H1 (cell line): ENCODE data around the gene INO80. TPM values are rescaled to one million over a fixed set of nuclear protein-coding genes. Genes with fewer than 3 reads are reported as not detected.

ENCODE experiments used
- CTCF ChIA-PET: fragments of 300-600 bp; sonication (Branson Sonifier 250); formaldehyde crosslinking; loops from one replicate; lab custom pipeline; 2021; ENCODE audit not compliant: partially characterized antibody; lab: Charles Lee
- POLR2A ChIA-PET: fragments of 300-600 bp; sonication (Branson Sonifier 250); formaldehyde crosslinking; loops from one replicate; lab custom pipeline; 2021; ENCODE audit warnings: inconsistent platforms; ENCODE audit not compliant: partially characterized antibody; lab: Charles Lee
- DNase-seq, 2 experiments: peaks; one replicate each; pipeline versions ENCODE4 v3.0.0 to v3.0.0-alpha.2; 2010 to 2022; ENCODE audit warnings: low spot score in 2 of 2, low read depth in 1 of 2, mixed read lengths in 1 of 2
- FAIRE-seq: peaks from 2 replicates; lab custom pipeline; 2011; peaks lifted over from hg19 to GRCh38; lab: Jason Lieb, UNC
- H2AFZ ChIP-seq: 2 replicates; pipeline ENCODE4 v1.8.1; 2012; ENCODE audit warnings: low read length, inconsistent platforms
- H2AK5ac ChIP-seq: 2 replicates; pipeline ENCODE4 v1.6.1; 2013; ENCODE audit warnings: low read depth, low read length
- H2BK120ac ChIP-seq: replicated peaks from 2 replicates; pipeline ENCODE3; 2013; ENCODE audit warnings: low read depth, low read length, inconsistent platforms
- H2BK12ac ChIP-seq: 2 replicates; pipeline ENCODE4 v1.6.1; 2013; ENCODE audit warnings: low read depth, low read length
- H2BK15ac ChIP-seq: 2 replicates; pipeline ENCODE4 v1.6.1; 2013; ENCODE audit warnings: low read length
- H2BK20ac ChIP-seq: 2 replicates; pipeline ENCODE4 v1.6.1; 2013; ENCODE audit warnings: low read length
- H2BK5ac ChIP-seq: 2 replicates; pipeline ENCODE4 v1.6.1; 2013; ENCODE audit warnings: low read depth, low read length
- H3K14ac ChIP-seq: 2 replicates; pipeline ENCODE4 v1.6.1; 2013; ENCODE audit warnings: inconsistent platforms; ENCODE audit not compliant: insufficient read length
- H3K18ac ChIP-seq: 2 replicates; pipeline ENCODE4 v1.6.1; 2013; ENCODE audit warnings: low read length; ENCODE audit errors: extremely low read depth
- H3K23ac ChIP-seq: 2 replicates; pipeline ENCODE4 v1.6.1; 2013; ENCODE audit warnings: inconsistent platforms; ENCODE audit not compliant: insufficient read length
- H3K23me2 ChIP-seq: 2 replicates; pipeline ENCODE4 v1.6.1; 2013; ENCODE audit warnings: low read depth, low read length
- H3K27ac ChIP-seq: 2 replicates; pipeline ENCODE4 v1.6.1; 2011; ENCODE audit warnings: low read depth, low read length, inconsistent platforms
- H3K27me3 ChIP-seq, 4 experiments: replicated peaks in 1 of 4; 1 replicate in 1 of 4; 2 replicates in 3 of 4; pipeline versions ENCODE4 v1.6.1 to v1.8.1; 2011 to 2013; ENCODE audit warnings: low read length in 3 of 4, mild to moderate bottlenecking in 3 of 4, inconsistent platforms in 2 of 4, mixed read lengths in 2 of 4, moderate library complexity in 1 of 4; ENCODE audit not compliant: control insufficient read depth in 3 of 4, insufficient read depth in 3 of 4; ENCODE audit errors: extremely low read depth in 1 of 4
- H3K36me3 ChIP-seq, 4 experiments: 2 replicates each; pipeline versions ENCODE4 v1.6.1 to v1.8.1; 2011 to 2013; ENCODE audit warnings: mild to moderate bottlenecking in 4 of 4, low read length in 3 of 4, moderate library complexity in 2 of 4, control low read depth in 1 of 4, inconsistent platforms in 1 of 4; ENCODE audit not compliant: insufficient read depth in 4 of 4, control insufficient read depth in 2 of 4
- H3K4ac ChIP-seq: replicated peaks from 2 replicates; pipeline ENCODE3; 2013; ENCODE audit warnings: low read length, low read depth, mixed read lengths, inconsistent platforms; ENCODE audit not compliant: insufficient read length
- H3K4me1 ChIP-seq, 4 experiments: replicated peaks in 1 of 4; 1 replicate in 1 of 4; 2 replicates in 3 of 4; pipeline versions ENCODE4 v1.6.1 to v1.8.1; 2011 to 2013; ENCODE audit warnings: low read length in 3 of 4, inconsistent platforms in 2 of 4, mixed read lengths in 1 of 4; ENCODE audit not compliant: insufficient read depth in 4 of 4, control insufficient read depth in 3 of 4
- H3K4me2 ChIP-seq, 2 experiments: 2 replicates each; pipeline versions ENCODE4 v1.6.1 to v1.8.1; 2011 to 2013; ENCODE audit warnings: low read depth in 2 of 2, low read length in 2 of 2, control low read depth in 1 of 2, inconsistent platforms in 1 of 2, mild to moderate bottlenecking in 1 of 2; ENCODE audit not compliant: insufficient read depth in 1 of 2
- H3K4me3 ChIP-seq, 4 experiments: fragments of 200-600, 300-600 bp in 1 of 4; sonication (generic), shearing (Covaris generic), sonication (Bioruptor Twin) in 1 of 4; 2 replicates each; pipeline versions ENCODE4 v1.5.1 to v1.8.1; 2011 to 2016; ENCODE audit warnings: low read length in 4 of 4, low read depth in 3 of 4, control low read depth in 2 of 4, inconsistent platforms in 2 of 4, mild to moderate bottlenecking in 2 of 4, mixed read lengths in 1 of 4, moderate library complexity in 1 of 4; ENCODE audit not compliant: insufficient read depth in 2 of 4; ENCODE audit errors: extremely low read depth in 1 of 4
- H3K56ac ChIP-seq: replicated peaks from 2 replicates; pipeline ENCODE3; 2013; ENCODE audit warnings: low read depth, mild to moderate bottlenecking, mixed read lengths, low read length, inconsistent platforms; ENCODE audit not compliant: insufficient read length
- H3K79me1 ChIP-seq: 2 replicates; pipeline ENCODE4 v1.6.1; 2013; ENCODE audit warnings: low read depth, low read length, control low read depth
- H3K79me2 ChIP-seq, 2 experiments: 2 replicates each; pipeline versions ENCODE4 v1.6.1 to v1.8.1; 2012 to 2013; ENCODE audit warnings: low read length in 2 of 2, mild to moderate bottlenecking in 2 of 2, inconsistent platforms in 1 of 2; ENCODE audit not compliant: insufficient read depth in 2 of 2, control insufficient read depth in 1 of 2
- H3K9ac ChIP-seq, 4 experiments: replicated peaks in 1 of 4; 1 replicate in 1 of 4; 2 replicates in 3 of 4; pipeline versions ENCODE4 v1.6.1 to v1.8.1; 2011 to 2013; ENCODE audit warnings: low read depth in 3 of 4, low read length in 3 of 4, control low read depth in 2 of 4, mild to moderate bottlenecking in 2 of 4, moderate library complexity in 2 of 4, inconsistent platforms in 1 of 4; ENCODE audit errors: extremely low read depth in 1 of 4
- H3K9me3 ChIP-seq, 2 experiments: 2 replicates each; pipeline versions ENCODE4 v1.6.1 to v1.8.1; 2012 to 2013; ENCODE audit warnings: mild to moderate bottlenecking in 2 of 2, moderate library complexity in 2 of 2, control low read depth in 1 of 2, inconsistent platforms in 1 of 2, low read depth in 1 of 2, low read length in 1 of 2, mixed read lengths in 1 of 2; ENCODE audit not compliant: insufficient read depth in 2 of 2
- H4K20me1 ChIP-seq, 2 experiments: replicated peaks in 1 of 2; 2 replicates each; pipeline versions ENCODE3 to v1.8.1; 2011 to 2013; ENCODE audit warnings: inconsistent platforms in 2 of 2, low read length in 2 of 2, mild to moderate bottlenecking in 1 of 2; ENCODE audit not compliant: insufficient read depth in 2 of 2, control insufficient read depth in 1 of 2
- H4K5ac ChIP-seq: 2 replicates; pipeline ENCODE4 v1.6.1; 2013; ENCODE audit warnings: low read length, low read depth, mixed read lengths, inconsistent platforms; ENCODE audit not compliant: insufficient read length
- H4K8ac ChIP-seq: 2 replicates; pipeline ENCODE4 v1.8.0; 2013; ENCODE audit warnings: mild to moderate bottlenecking, moderate library complexity, low read length, inconsistent platforms; ENCODE audit not compliant: insufficient read depth; ENCODE audit errors: extremely low read depth
- H4K91ac ChIP-seq: replicated peaks from 2 replicates; pipeline ENCODE3; 2013; ENCODE audit warnings: low read length, mixed read lengths, inconsistent platforms; ENCODE audit not compliant: insufficient read length
- JUND ChIP-seq: IDR thresholded peaks from 2 replicates; pipeline ENCODE4 v1.6.1; 2011; ENCODE audit warnings: mild to moderate bottlenecking, improper control_type of control experiment, low read length
- RBBP5 ChIP-seq: IDR thresholded peaks from 2 replicates; pipeline ENCODE4 v1.7.1; 2012; ENCODE audit warnings: low read depth, mild to moderate bottlenecking, inconsistent platforms, low read length, moderate library complexity, borderline replicate concordance
- RNF2 ChIP-seq: fragments of 200-900, 300-1000 bp; sonication (generic); IDR thresholded peaks from 2 replicates; pipeline ENCODE4 v1.7.1; 2016; ENCODE audit warnings: borderline replicate concordance, low read depth, mild to moderate bottlenecking, antibody characterized with exemption, low read length; ENCODE audit not compliant: poor library complexity, severe bottlenecking; ENCODE audit errors: missing control alignments
- SAP30 ChIP-seq: fragments of 300-600 bp; sonication (generic); IDR thresholded peaks from 2 replicates; pipeline ENCODE4 v1.7.1; 2012; ENCODE audit warnings: low read length, moderate library complexity, mild to moderate bottlenecking, inconsistent platforms; ENCODE audit not compliant: insufficient read depth, insufficient replicate concordance
- TAF1 ChIP-seq: IDR thresholded peaks from 2 replicates; pipeline ENCODE4 v1.6.1; 2011; ENCODE audit warnings: mild to moderate bottlenecking, low read depth, low read length
- WGBS, 2 experiments: shearing (Covaris generic) in 1 of 2; methylation state at CpG; one replicate each; pipeline versions ENCODE4 v1.1.6 to v1.1.7; 2013 to 2015; ENCODE audit warnings: low lambda C conversion rate in 2 of 2, mixed read lengths in 2 of 2, inconsistent platforms in 1 of 2, low coverage in 1 of 2, missing lambda C conversion rate in 1 of 2; ENCODE audit not compliant: insufficient replicate concordance in 2 of 2, insufficient coverage in 1 of 2, insufficient read length in 1 of 2; ENCODE audit errors: extremely low coverage in 1 of 2, missing lambda C conversion rate in 1 of 2; 5-methylcytosine and 5-hydroxymethylcytosine counted together
- polyA plus RNA-seq, 7 experiments: library from polyadenylated mRNA; depleted of rRNA in 3 of 7; stranded (reverse) in 5 of 7; unstranded in 2 of 7; fragments of >200 nt in 5 of 7; fragments of 200-250 nt in 2 of 7; gene quantifications; 1 replicate in 5 of 7; 2 replicates in 1 of 7; 4 replicates in 1 of 7; pipeline versions ENCODE4 v1.2.1 to v1.2.3, GENCODE V29; 2011 to 2013; ENCODE audit warnings: missing spikeins in 2 of 7, mixed read lengths in 2 of 7
- total RNA-seq: library from RNA; stranded (reverse); fragmentation: NEBNext Ultra II Directional; extraction: Animal tissue kit (Norgen Biotek cat#: 25700); gene quantifications from 2 replicates; pipeline ENCODE4 v1.2.1, GENCODE V29; 2021
- TF ChIP-seq, protein P1 (sequence below), 3 experiments: IDR thresholded peaks; 1 replicate in 2 of 3; 2 replicates in 1 of 3; pipeline versions ENCODE4 v1.5.1 to v1.6.1; 2011; ENCODE audit warnings: low read length in 3 of 3, mild to moderate bottlenecking in 3 of 3, inconsistent platforms in 2 of 3, low read depth in 1 of 3, moderate library complexity in 1 of 3; ENCODE audit not compliant: insufficient read depth in 1 of 3; ENCODE audit errors: control extremely low read depth in 1 of 3

INO80 gene
- total and polyA plus RNA-seq, 2 of the 8 experiments (the other 6 are each of a cell fraction or from before 2014, with no cell fraction given): 4.3 to 24.5 TPM

DNA sequence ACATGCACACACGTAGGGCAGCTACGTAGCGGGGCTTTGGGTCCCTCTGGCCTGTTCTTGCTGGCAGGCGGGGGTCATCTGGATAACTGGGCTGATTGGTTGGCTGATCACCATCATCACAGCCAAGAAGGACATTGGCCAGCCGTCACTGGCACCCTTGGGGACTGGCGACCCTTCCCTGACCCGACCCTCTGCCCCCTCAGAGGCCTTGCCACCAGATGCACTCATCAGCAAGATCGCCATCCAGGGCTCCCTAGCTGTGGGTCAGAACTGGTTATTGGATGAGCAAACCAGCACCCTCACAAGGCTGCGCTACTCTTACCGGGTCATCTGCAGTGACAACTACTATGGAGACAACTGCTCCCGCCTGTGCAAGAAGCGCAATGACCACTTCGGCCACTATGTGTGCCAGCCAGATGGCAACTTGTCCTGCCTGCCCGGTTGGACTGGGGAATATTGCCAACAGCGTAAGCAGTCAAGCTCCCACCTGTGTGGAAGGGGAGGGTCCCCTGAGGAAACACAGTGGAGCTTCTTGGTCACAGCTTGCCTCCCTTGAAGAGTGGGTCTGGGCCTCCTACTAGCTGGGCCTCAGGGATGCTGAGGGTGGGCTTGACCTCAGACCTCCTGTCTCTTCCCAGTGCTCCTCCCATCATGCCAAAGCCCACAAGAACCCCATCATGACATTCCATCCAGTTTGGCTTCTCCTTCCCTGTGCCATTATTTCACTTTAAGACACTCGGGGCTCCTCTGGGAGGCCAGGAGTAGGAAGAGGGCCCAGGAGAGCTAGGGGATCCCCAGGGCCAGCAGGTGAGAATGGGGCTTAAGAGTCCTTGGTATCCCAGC lies 184.6 kb downstream of the INO80 start:
- Histone ChIP-seq H3K79me2 (no peaks in the 10 kb centered on the region), H3K9ac (no peak overlapping the region), H3K27ac (no peak overlapping the region), H4K8ac (no peak overlapping the region), H3K4ac (no peak overlapping the region), H4K91ac (no peak overlapping the region), H2AK5ac (no peak overlapping the region), H2BK20ac (no peak overlapping the region), H3K36me3 (no peaks in the 10 kb centered on the region), H2AFZ (no peak overlapping the region), H2BK5ac (no peak overlapping the region), H2BK15ac (no peak overlapping the region), H3K4me1 (peaks cover 3 to 28% (median 13%) of the 10 kb centered on the region in 4 experiments), H3K18ac (no peak overlapping the region), H3K56ac (no peak overlapping the region), H4K5ac (no peak overlapping the region), H2BK12ac (peak overlapping the region; percentile 68; the same call in 1 of the 2 replicates), H3K79me1 (no peaks in the 10 kb centered on the region), H4K20me1 (peaks cover 2 to 19% of the 10 kb centered on the region in 2 experiments), H3K14ac (no peak overlapping the region), H3K23ac (no peak overlapping the region), H3K4me2 (peak overlapping the region; percentile 87 to 97; a peak in 2 of 4 replicates), H3K9me3 (no peaks in the 10 kb centered on the region), H2BK120ac (no peak overlapping the region), H3K27me3 (peaks cover 44 to 79% (median 67%) of the 10 kb centered on the region in 4 experiments), H3K23me2 (peaks cover 21% of the 10 kb centered on the region; the same call in 1 of the 2 replicates), H3K4me3 (peak overlapping the region in 1 of 4 experiments; percentile 71; a peak in 1 of 8 replicates)
- DNase-seq (no peak), FAIRE-seq (no peak)
- no peak for TF ChIP-seq SAP30
- TF ChIP-seq RNF2: no peak
- TF ChIP-seq, protein P1, sequence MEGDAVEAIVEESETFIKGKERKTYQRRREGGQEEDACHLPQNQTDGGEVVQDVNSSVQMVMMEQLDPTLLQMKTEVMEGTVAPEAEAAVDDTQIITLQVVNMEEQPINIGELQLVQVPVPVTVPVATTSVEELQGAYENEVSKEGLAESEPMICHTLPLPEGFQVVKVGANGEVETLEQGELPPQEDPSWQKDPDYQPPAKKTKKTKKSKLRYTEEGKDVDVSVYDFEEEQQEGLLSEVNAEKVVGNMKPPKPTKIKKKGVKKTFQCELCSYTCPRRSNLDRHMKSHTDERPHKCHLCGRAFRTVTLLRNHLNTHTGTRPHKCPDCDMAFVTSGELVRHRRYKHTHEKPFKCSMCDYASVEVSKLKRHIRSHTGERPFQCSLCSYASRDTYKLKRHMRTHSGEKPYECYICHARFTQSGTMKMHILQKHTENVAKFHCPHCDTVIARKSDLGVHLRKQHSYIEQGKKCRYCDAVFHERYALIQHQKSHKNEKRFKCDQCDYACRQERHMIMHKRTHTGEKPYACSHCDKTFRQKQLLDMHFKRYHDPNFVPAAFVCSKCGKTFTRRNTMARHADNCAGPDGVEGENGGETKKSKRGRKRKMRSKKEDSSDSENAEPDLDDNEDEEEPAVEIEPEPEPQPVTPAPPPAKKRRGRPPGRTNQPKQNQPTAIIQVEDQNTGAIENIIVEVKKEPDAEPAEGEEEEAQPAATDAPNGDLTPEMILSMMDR (IDR thresholded peaks at IDR 0.05; ENCODE audit: control extremely low read depth in 1 of 3, insufficient read depth in 1 of 3, low read depth in 1 of 3, low read length in 3 of 3): peak in 1 of 3 experiments; percentile 29; a peak in 1 of 4 replicates
- TF ChIP-seq TAF1: no peak
- no peak for TF ChIP-seq RBBP5
- TF ChIP-seq JUND: no peak
- CTCF ChIA-PET: interaction anchor here (0.8 to 33.1 kb wide), 16 partner anchors 7 to 181 kb away, joined by 3 to 619 read pairs (median 10); partner anchors contain the start of genes CHAC1, DLL4, DNAJC17 and VPS18
- WGBS, 2 experiments: 80% methylated on average over 16 of the region's 16 CpGs; no CpG with 5 or more reads in 1 of the 2 experiments
- POLR2A ChIA-PET: interaction anchor here (1.1 to 43.8 kb wide), 5 partner anchors 13 to 493 kb away, joined by 3 to 1505 read pairs (median 73); partner anchors contain the start of gene CHAC1
